Measurements from ENCODE around the gene SNX11. TPM values are rescaled to one million over a fixed set of nuclear protein-coding genes. Genes with fewer than 3 reads are reported as not detected.

Gene SNX11
- total and polyA plus RNA-seq, 9 of the 15 experiments (the other 6 are each of a cell fraction or from before 2014, with no cell fraction given): 12.4 to 24.0 (median 16.8) TPM

DNA sequence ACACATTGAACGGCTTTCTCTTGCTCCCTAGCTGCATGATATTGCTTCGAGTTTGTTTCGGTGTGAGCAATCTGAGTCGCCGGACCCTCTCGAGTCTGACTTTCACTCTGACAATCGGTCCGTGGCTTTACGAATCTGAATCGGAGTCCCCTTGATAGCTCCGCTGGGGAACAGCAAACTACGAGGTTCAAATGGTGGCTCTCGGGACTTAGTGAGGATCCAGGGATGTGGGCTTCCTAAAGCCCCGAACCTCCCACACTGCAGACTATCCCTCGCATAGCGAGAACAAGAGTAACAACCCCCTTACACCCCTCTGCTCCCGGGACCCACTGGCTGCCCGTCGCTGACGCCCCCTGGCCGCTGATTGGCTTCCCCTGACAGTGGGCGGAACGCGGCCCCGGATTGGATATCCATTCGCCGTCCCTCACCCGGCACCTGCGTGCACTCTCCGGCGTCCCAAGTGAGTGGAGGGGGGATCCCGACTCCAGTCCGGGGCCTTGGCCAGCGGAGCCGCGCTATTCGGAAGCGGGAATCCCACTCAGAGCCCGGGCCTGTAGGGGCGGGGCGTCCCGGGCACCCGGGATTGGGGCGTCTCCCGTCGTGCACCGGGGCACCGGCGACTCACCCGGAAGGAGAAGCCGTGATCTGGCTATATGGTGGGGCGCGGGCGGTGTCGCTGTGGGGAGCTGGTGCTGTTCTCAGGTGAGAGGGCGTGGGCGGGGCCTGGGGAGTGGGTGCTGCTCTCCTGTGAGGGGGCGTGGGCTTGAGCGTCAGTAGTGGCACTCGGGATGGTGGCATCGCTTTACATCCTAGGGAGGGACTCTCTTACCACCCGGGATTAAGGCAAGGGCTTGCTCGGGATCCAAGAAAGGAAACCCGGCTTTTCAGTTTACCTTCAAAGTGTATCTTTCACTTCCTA, at the start of gene SNX11 (continued):
- TF ChIP-seq, protein P1, sequence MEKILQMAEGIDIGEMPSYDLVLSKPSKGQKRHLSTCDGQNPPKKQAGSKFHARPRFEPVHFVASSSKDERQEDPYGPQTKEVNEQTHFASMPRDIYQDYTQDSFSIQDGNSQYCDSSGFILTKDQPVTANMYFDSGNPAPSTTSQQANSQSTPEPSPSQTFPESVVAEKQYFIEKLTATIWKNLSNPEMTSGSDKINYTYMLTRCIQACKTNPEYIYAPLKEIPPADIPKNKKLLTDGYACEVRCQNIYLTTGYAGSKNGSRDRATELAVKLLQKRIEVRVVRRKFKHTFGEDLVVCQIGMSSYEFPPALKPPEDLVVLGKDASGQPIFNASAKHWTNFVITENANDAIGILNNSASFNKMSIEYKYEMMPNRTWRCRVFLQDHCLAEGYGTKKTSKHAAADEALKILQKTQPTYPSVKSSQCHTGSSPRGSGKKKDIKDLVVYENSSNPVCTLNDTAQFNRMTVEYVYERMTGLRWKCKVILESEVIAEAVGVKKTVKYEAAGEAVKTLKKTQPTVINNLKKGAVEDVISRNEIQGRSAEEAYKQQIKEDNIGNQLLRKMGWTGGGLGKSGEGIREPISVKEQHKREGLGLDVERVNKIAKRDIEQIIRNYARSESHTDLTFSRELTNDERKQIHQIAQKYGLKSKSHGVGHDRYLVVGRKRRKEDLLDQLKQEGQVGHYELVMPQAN (IDR thresholded peaks at IDR 0.05; ENCODE audit: borderline replicate concordance): peak; percentile 13; the same call in 1 of the 2 replicates
- TF ChIP-seq NR2C2 (CRISPR knock-in tag; IDR thresholded peaks at IDR 0.05) (peak; percentile 95), NR2C2 (tag; IDR thresholded peaks at IDR 0.05) (peak; percentile 99), HNRNPK (IDR thresholded peaks at IDR 0.05; ENCODE audit: low read depth, low read length, poor library complexity, severe bottlenecking) (no peak), SMARCE1 (IDR thresholded peaks at IDR 0.05) (0 out of 2 replicates have a peak, but pooled peaks have one; percentile 18), IFI16 (CRISPR knock-in tag; IDR thresholded peaks at IDR 0.05) (no peak), ZEB2 (IDR thresholded peaks at IDR 0.05) (peak; percentile 61; the same call in 1 of the 2 replicates)
- TF ChIP-seq, protein P2, sequence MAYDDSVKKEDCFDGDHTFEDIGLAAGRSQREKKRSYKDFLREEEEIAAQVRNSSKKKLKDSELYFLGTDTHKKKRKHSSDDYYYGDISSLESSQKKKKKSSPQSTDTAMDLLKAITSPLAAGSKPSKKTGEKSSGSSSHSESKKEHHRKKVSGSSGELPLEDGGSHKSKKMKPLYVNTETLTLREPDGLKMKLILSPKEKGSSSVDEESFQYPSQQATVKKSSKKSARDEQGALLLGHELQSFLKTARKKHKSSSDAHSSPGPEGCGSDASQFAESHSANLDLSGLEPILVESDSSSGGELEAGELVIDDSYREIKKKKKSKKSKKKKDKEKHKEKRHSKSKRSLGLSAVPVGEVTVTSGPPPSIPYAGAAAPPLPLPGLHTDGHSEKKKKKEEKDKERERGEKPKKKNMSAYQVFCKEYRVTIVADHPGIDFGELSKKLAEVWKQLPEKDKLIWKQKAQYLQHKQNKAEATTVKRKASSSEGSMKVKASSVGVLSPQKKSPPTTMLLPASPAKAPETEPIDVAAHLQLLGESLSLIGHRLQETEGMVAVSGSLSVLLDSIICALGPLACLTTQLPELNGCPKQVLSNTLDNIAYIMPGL (CRISPR knock-in tag; IDR thresholded peaks at IDR 0.05): peak; percentile 25; the same call in 1 of the 2 replicates
- TF ChIP-seq, protein P3, sequence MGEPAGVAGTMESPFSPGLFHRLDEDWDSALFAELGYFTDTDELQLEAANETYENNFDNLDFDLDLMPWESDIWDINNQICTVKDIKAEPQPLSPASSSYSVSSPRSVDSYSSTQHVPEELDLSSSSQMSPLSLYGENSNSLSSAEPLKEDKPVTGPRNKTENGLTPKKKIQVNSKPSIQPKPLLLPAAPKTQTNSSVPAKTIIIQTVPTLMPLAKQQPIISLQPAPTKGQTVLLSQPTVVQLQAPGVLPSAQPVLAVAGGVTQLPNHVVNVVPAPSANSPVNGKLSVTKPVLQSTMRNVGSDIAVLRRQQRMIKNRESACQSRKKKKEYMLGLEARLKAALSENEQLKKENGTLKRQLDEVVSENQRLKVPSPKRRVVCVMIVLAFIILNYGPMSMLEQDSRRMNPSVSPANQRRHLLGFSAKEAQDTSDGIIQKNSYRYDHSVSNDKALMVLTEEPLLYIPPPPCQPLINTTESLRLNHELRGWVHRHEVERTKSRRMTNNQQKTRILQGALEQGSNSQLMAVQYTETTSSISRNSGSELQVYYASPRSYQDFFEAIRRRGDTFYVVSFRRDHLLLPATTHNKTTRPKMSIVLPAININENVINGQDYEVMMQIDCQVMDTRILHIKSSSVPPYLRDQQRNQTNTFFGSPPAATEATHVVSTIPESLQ (CRISPR knock-in tag; IDR thresholded peaks at IDR 0.05): no peak
- TF ChIP-seq, protein P4, sequence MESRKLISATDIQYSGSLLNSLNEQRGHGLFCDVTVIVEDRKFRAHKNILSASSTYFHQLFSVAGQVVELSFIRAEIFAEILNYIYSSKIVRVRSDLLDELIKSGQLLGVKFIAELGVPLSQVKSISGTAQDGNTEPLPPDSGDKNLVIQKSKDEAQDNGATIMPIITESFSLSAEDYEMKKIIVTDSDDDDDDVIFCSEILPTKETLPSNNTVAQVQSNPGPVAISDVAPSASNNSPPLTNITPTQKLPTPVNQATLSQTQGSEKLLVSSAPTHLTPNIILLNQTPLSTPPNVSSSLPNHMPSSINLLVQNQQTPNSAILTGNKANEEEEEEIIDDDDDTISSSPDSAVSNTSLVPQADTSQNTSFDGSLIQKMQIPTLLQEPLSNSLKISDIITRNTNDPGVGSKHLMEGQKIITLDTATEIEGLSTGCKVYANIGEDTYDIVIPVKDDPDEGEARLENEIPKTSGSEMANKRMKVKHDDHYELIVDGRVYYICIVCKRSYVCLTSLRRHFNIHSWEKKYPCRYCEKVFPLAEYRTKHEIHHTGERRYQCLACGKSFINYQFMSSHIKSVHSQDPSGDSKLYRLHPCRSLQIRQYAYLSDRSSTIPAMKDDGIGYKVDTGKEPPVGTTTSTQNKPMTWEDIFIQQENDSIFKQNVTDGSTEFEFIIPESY (CRISPR knock-in tag; IDR thresholded peaks at IDR 0.05): peak; percentile 49; the same call in 1 of the 2 replicates
- TF ChIP-seq, protein P5, sequence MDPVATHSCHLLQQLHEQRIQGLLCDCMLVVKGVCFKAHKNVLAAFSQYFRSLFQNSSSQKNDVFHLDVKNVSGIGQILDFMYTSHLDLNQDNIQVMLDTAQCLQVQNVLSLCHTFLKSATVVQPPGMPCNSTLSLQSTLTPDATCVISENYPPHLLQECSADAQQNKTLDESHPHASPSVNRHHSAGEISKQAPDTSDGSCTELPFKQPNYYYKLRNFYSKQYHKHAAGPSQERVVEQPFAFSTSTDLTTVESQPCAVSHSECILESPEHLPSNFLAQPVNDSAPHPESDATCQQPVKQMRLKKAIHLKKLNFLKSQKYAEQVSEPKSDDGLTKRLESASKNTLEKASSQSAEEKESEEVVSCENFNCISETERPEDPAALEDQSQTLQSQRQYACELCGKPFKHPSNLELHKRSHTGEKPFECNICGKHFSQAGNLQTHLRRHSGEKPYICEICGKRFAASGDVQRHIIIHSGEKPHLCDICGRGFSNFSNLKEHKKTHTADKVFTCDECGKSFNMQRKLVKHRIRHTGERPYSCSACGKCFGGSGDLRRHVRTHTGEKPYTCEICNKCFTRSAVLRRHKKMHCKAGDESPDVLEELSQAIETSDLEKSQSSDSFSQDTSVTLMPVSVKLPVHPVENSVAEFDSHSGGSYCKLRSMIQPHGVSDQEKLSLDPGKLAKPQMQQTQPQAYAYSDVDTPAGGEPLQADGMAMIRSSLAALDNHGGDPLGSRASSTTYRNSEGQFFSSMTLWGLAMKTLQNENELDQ (CRISPR knock-in tag; IDR thresholded peaks at IDR 0.05; ENCODE audit: borderline replicate concordance): no peak
- TF ChIP-seq, protein P6, sequence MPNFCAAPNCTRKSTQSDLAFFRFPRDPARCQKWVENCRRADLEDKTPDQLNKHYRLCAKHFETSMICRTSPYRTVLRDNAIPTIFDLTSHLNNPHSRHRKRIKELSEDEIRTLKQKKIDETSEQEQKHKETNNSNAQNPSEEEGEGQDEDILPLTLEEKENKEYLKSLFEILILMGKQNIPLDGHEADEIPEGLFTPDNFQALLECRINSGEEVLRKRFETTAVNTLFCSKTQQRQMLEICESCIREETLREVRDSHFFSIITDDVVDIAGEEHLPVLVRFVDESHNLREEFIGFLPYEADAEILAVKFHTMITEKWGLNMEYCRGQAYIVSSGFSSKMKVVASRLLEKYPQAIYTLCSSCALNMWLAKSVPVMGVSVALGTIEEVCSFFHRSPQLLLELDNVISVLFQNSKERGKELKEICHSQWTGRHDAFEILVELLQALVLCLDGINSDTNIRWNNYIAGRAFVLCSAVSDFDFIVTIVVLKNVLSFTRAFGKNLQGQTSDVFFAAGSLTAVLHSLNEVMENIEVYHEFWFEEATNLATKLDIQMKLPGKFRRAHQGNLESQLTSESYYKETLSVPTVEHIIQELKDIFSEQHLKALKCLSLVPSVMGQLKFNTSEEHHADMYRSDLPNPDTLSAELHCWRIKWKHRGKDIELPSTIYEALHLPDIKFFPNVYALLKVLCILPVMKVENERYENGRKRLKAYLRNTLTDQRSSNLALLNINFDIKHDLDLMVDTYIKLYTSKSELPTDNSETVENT (CRISPR knock-in tag; IDR thresholded peaks at IDR 0.05): peak; percentile 14; the same call in 1 of the 2 replicates

Data from K562 (cell line).